ENCODE results near the gene GTF3C6.

DNA sequence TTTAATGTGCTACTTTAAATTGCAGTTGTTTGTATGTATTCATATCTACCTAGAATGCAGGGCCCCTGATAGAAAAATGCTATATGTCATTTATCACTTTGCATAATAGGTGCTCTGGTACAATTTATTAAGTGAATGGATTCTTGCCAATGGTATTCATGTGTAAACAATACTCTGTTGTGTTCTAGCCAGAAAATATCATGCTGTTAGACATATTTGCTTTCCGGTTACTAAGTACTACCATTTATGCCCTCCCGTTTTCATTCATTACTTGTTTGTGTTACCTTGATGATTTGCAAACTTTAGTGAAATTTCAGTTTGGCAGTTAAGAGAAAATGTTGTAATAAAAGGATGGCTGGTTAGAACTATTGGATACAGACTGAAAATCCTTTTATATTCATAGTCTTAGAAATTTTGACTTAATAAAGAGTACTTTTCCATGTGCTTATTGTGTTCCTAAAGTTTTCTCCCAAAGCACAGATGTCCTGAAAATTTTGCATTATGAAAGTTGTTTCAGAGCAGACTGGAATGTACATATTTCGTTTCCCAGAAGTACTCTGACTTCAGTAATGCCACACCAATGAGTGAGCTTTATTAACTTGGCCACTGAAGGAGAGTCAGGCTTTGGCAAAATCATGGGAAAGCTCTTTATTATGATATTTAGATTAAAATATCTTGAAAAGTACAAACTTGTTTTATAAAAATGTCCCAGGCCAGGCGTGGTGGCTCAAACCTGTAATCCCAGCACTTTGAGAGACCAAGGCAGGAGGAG lies 54.8 kb downstream of the GTF3C6 start:
- TF ChIP-seq, protein P1, sequence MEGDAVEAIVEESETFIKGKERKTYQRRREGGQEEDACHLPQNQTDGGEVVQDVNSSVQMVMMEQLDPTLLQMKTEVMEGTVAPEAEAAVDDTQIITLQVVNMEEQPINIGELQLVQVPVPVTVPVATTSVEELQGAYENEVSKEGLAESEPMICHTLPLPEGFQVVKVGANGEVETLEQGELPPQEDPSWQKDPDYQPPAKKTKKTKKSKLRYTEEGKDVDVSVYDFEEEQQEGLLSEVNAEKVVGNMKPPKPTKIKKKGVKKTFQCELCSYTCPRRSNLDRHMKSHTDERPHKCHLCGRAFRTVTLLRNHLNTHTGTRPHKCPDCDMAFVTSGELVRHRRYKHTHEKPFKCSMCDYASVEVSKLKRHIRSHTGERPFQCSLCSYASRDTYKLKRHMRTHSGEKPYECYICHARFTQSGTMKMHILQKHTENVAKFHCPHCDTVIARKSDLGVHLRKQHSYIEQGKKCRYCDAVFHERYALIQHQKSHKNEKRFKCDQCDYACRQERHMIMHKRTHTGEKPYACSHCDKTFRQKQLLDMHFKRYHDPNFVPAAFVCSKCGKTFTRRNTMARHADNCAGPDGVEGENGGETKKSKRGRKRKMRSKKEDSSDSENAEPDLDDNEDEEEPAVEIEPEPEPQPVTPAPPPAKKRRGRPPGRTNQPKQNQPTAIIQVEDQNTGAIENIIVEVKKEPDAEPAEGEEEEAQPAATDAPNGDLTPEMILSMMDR (IDR thresholded peaks at IDR 0.05), result no peak
- no peak for TF ChIP-seq POLR2A (IDR thresholded peaks at IDR 0.05)
